K562 (cell line): ENCODE data around the gene ANKRD11. TPM values are rescaled to one million over a fixed set of nuclear protein-coding genes. Genes with fewer than 3 reads are reported as not detected.

Experiments used
- ETS1 ChIP-seq: conservative IDR thresholded peaks from 2 replicates; pipeline ENCODE4 v1.6.1; 2011; ENCODE audit warnings: low read depth, mild to moderate bottlenecking, low read length; ENCODE audit not compliant: control insufficient read depth
- JUN ChIP-seq, 2 experiments: sonication (generic) in 1 of 2; formaldehyde crosslinking in 1 of 2; IDR thresholded peaks; 2 replicates each; pipeline versions ENCODE4 v1.6.1 to v1.8.0; 2012 to 2022; ENCODE audit warnings: borderline replicate concordance in 2 of 2, mild to moderate bottlenecking in 2 of 2, improper control_type of control experiment in 1 of 2, low read depth in 1 of 2, low read length in 1 of 2, missing genetic modification reagents in 1 of 2
- NFE2L1 ChIP-seq: fragments of 450-650 bp; IDR thresholded peaks from 2 replicates; pipeline ENCODE4 v1.6.1; 2016; ENCODE audit warnings: missing genetic modification characterization, low read depth, mild to moderate bottlenecking, missing compliant biosample characterization, moderate library complexity, borderline replicate concordance
- NKRF ChIP-seq: fragments of 450-650 bp; IDR thresholded peaks from 2 replicates; pipeline ENCODE4 v1.6.1; 2016; ENCODE audit warnings: borderline replicate concordance
- NR3C1 ChIP-seq: sonication (generic); formaldehyde crosslinking; IDR thresholded peaks from 2 replicates; pipeline ENCODE4 v1.8.1; 2022; ENCODE audit warnings: missing genetic modification reagents
- NRF1 ChIP-seq, 2 experiments: fragments of 450-650 bp; IDR thresholded peaks in 1 of 2; conservative IDR thresholded peaks in 1 of 2; 2 replicates each; pipeline ENCODE4 v1.6.1; 2014; ENCODE audit warnings: mild to moderate bottlenecking in 2 of 2
- PTRF ChIP-seq: fragments of 450-650 bp; IDR thresholded peaks from 2 replicates; pipeline ENCODE4 v1.6.1; 2016; ENCODE audit warnings: mild to moderate bottlenecking, missing genetic modification characterization, missing compliant biosample characterization
- RFX5 ChIP-seq: IDR thresholded peaks from 2 replicates; pipeline ENCODE4 v1.6.1; 2011; ENCODE audit warnings: low read depth, mild to moderate bottlenecking, improper control_type of control experiment, low read length
- TAF1 ChIP-seq: IDR thresholded peaks from 2 replicates; pipeline ENCODE4 v1.6.1; 2011; ENCODE audit warnings: mild to moderate bottlenecking, low read length, moderate library complexity; ENCODE audit not compliant: insufficient read depth, control insufficient read depth, severe bottlenecking; ENCODE audit errors: extremely low read depth
- TAL1 ChIP-seq: fragments of 450-650 bp; IDR thresholded peaks from 2 replicates; pipeline ENCODE4 v1.6.1; 2016; ENCODE audit warnings: mild to moderate bottlenecking
- TFAP4 ChIP-seq: sonication (generic); formaldehyde crosslinking; IDR thresholded peaks from 2 replicates; pipeline ENCODE4 v1.8.0; 2022; ENCODE audit warnings: missing genetic modification reagents, mild to moderate bottlenecking, moderate library complexity, borderline replicate concordance
- ZBTB1 ChIP-seq: sonication (generic); formaldehyde crosslinking; IDR thresholded peaks from 2 replicates; pipeline ENCODE4 v1.8.1; 2023; ENCODE audit warnings: missing genetic modification reagents, low read depth, mild to moderate bottlenecking, borderline replicate concordance
- ZBTB12 ChIP-seq: fragments of 250-450 bp; sonication (Bioruptor Pico); IDR thresholded peaks from 2 replicates; pipeline ENCODE4 v1.4.0; 2020
- ZC3H11A ChIP-seq: IDR thresholded peaks from 2 replicates; pipeline ENCODE4 v1.6.1; 2012; ENCODE audit warnings: low read depth, low read length, improper control_type of control experiment
- ZNF174 ChIP-seq: fragments of 250-450 bp; sonication (Bioruptor Pico); IDR thresholded peaks from 2 replicates; pipeline ENCODE4 v1.4.0; 2020; ENCODE audit warnings: mild to moderate bottlenecking
- ZNF398 ChIP-seq: fragments of 250-450 bp; sonication (Bioruptor Pico); IDR thresholded peaks from 2 replicates; pipeline ENCODE4 v1.8.0; 2021; ENCODE audit warnings: moderate library complexity, mild to moderate bottlenecking, inconsistent platforms
- ZNF431 ChIP-seq: sonication (generic); formaldehyde crosslinking; IDR thresholded peaks from 2 replicates; pipeline ENCODE4 v1.8.0; 2022; ENCODE audit warnings: mild to moderate bottlenecking, missing genetic modification reagents
- polyA plus RNA-seq, 8 experiments: library from polyadenylated mRNA; depleted of rRNA in 4 of 8; stranded (reverse) in 5 of 8; unstranded in 3 of 8; fragments of >200 nt; fragmentation: Nextera tagmentation in 2 of 8; fragmentation: Illumina TruSeq in 1 of 8; extraction: Ambion mirVana in 2 of 8; extraction: Trizol in 1 of 8; gene quantifications; 2 replicates each; pipeline versions ENCODE4 v1.2.1 to v1.2.3, GENCODE V29; 2011 to 2014; ENCODE audit warnings: inconsistent platforms in 1 of 8, missing spikeins in 1 of 8
- total RNA-seq, 7 experiments: library from RNA; depleted of rRNA in 6 of 7; stranded (reverse); fragments of >200 nt in 6 of 7; fragmentation: Illumina TruSeq in 2 of 7; extraction: Trizol in 2 of 7; gene quantifications; 2 replicates each; pipeline versions ENCODE4 v1.2.1 to v1.2.3, GENCODE V29; 2011 to 2021; ENCODE audit warnings: low replicate concordance in 1 of 7
- TF ChIP-seq, protein P1 (sequence below): fragments of 250-450 bp; sonication (Bioruptor Pico); IDR thresholded peaks from 2 replicates; pipeline ENCODE4 v1.9.0; 2021; ENCODE audit warnings: mild to moderate bottlenecking

Gene ANKRD11
- total and polyA plus RNA-seq, 9 of the 15 experiments (the other 6 are each of a cell fraction or from before 2014, with no cell fraction given) = 4.7 to 126 (median 31.7) TPM

DNA sequence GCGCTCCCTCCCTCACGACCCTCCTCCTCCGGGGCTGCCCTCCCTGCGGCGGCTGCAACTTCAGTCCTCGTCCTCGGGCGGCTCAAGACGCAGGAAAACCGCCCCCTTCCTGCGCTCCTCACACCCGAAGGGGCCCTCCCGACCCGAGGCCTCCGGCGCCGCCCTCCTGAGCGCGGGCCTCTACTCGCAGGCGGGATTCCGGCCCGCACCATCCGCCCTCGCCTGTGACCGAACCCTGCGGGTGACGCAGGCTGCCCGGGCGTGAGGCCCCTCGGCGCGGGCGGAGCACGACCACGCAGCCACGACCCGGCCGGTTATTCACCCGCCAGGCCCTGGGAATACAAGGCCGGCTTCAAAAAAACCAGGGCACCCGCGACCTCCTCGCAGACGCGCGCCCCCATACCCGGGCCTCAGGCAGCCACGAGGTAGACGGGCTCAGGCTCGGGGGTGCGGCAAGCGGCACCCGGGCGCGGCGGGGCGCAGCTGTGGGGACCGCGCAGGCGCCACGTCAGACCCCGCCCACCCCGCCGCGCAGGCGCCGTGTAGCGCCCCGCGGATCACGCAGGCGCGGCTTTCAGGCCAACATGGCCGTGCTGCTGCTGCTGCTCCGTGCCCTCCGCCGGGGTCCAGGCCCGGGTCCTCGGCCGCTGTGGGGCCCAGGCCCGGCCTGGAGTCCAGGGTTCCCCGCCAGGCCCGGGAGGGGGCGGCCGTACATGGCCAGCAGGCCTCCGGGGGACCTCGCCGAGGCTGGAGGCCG is 17.7 kb upstream of the ANKRD11 start, which contains the start of gene SPG7 (continued):
- TF ChIP-seq NKRF (peak; percentile 85; the same call in 1 of the 2 replicates), NRF1 (conservative IDR thresholded peaks at IDR 0.05 in 1 of 2, IDR thresholded peaks at IDR 0.05 in 1 of 2) (peak; percentile 97), NR3C1 (CRISPR knock-in tag) (peak; percentile 64), RFX5 (no peak), PTRF (tag) (no peak), ZBTB1 (CRISPR knock-in tag) (peak; percentile 74; the same call in 1 of the 2 replicates), NFE2L1 (tag) (no peak), JUN (IDR thresholded peaks at IDR 0.05; ENCODE audit: borderline replicate concordance, low read depth, low read length) (no peak), JUN (CRISPR knock-in tag; IDR thresholded peaks at IDR 0.05; ENCODE audit: borderline replicate concordance) (no peak; the same call in 1 of the 2 replicates), ZNF174 (CRISPR knock-in tag) (no peak), ZNF431 (CRISPR knock-in tag) (peak; percentile 22; the same call in 1 of the 2 replicates), TAL1 (no peak), ZC3H11A (no peak), ZNF398 (no peak), ZBTB12 (CRISPR knock-in tag) (no peak), TFAP4 (CRISPR knock-in tag) (peak; percentile 73), ETS1 (peak; percentile 70), TAF1 (peak; percentile 60)
- TF ChIP-seq, protein P1, sequence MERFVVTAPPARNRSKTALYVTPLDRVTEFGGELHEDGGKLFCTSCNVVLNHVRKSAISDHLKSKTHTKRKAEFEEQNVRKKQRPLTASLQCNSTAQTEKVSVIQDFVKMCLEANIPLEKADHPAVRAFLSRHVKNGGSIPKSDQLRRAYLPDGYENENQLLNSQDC = no peak
